Smooth muscle cell (in vitro differentiated cells): ENCODE results near the gene DNAJC5. TPM values are rescaled to one million over a fixed set of nuclear protein-coding genes. Genes with fewer than 3 reads are reported as not detected.

ENCODE experiments used
- DNase-seq: peaks from one replicate; lab custom pipeline; 2025; ENCODE audit not compliant: unreplicated experiment; lab: John Stamatoyannopoulos, UW
- H2AFZ ChIP-seq: fragments of 200-600 bp; sonication (generic); 2 replicates; pipeline ENCODE4 v1.6.0; 2016; ENCODE audit warnings: antibody characterized with exemption, low read depth, mild to moderate bottlenecking
- H3F3A ChIP-seq: fragments of 200-600 bp; sonication (generic); 2 replicates; pipeline ENCODE4 v1.6.0; 2017; ENCODE audit warnings: antibody characterized with exemption, low read depth
- H3K27ac ChIP-seq: fragments of 200-600 bp; sonication (generic); 2 replicates; pipeline ENCODE4 v1.5.1; 2016; ENCODE audit warnings: low read depth, mild to moderate bottlenecking
- H3K27me3 ChIP-seq: fragments of 200-600 bp; sonication (generic); 2 replicates; pipeline ENCODE4 v1.6.1; 2016; ENCODE audit warnings: low read depth, mild to moderate bottlenecking
- H3K36me3 ChIP-seq: fragments of 200-600 bp; sonication (generic); 2 replicates; pipeline ENCODE4 v1.5.1; 2016; ENCODE audit warnings: low read depth
- H3K4me1 ChIP-seq: fragments of 200-600 bp; sonication (generic); 2 replicates; pipeline ENCODE4 v1.5.1; 2016; ENCODE audit warnings: low read depth
- H3K4me2 ChIP-seq: fragments of 200-600 bp; sonication (generic); 2 replicates; pipeline ENCODE4 v1.6.0; 2016; ENCODE audit warnings: mild to moderate bottlenecking
- H3K4me3 ChIP-seq: fragments of 200-600 bp; sonication (generic); 2 replicates; pipeline ENCODE4 v1.5.1; 2016; ENCODE audit warnings: mild to moderate bottlenecking
- H3K79me2 ChIP-seq: fragments of 200-600 bp; sonication (generic); 2 replicates; pipeline ENCODE4 v1.6.0; 2016; ENCODE audit warnings: low read depth, mild to moderate bottlenecking
- H3K9ac ChIP-seq: fragments of 200-600 bp; sonication (generic); 2 replicates; pipeline ENCODE4 v1.6.0; 2016; ENCODE audit warnings: low read depth
- H3K9me3 ChIP-seq: fragments of 200-600 bp; sonication (generic); replicated peaks from 2 replicates; pipeline ENCODE4 v1.5.1; 2016; ENCODE audit warnings: low read depth
- H4K20me1 ChIP-seq: fragments of 200-600 bp; sonication (generic); 2 replicates; pipeline ENCODE4 v1.6.0; 2016; ENCODE audit warnings: low read depth
- CTCF ChIP-seq: fragments of 200-600 bp; sonication (generic); IDR thresholded peaks from 2 replicates; pipeline ENCODE4 v1.5.1; 2017; ENCODE audit warnings: borderline replicate concordance, mild to moderate bottlenecking, antibody characterized with exemption; ENCODE audit not compliant: insufficient read depth, poor library complexity, severe bottlenecking
- WGBS: methylation state at CpG from one replicate; pipeline ENCODE4 v1.1.7; 2016; ENCODE audit warnings: low lambda C conversion rate; 5-methylcytosine and 5-hydroxymethylcytosine counted together
- polyA plus RNA-seq: library from polyadenylated mRNA; unstranded; fragments of >200 nt; fragmentation: Nextera tagmentation; extraction: Ambion mirVana; gene quantifications from 2 replicates; pipeline ENCODE4 v1.2.1, GENCODE V29; 2016
- total RNA-seq: library from RNA; depleted of rRNA; stranded (reverse); fragments of >200 nt; gene quantifications from 2 replicates; pipeline ENCODE4 v1.2.3, GENCODE V29; 2014

DNAJC5 gene
- total and polyA plus RNA-seq, 2 experiments from 2014 or later: 8.7 to 24.5 TPM

DNA sequence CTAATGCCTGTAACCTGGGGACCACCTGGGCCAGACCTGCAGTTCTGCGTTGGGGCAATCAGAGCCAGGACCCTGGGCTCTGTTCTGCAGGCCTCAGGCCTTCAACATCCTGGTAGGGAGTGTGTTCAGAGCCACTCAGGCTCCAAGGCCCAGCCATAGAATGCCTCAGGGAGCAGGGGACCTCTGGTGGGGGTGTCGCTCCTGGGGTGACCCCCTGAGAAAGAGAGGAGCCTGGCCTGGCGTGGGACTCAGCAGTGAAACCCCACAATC lies 48.8 kb downstream of the DNAJC5 start:
- H3K4me2 ChIP-seq: no peak overlapping the region
- H3K27me3 ChIP-seq: no peaks in the 10 kb centered on the region
- H3K4me3 ChIP-seq: no peak overlapping the region
- peaks cover 16% of the 10 kb centered on the region for H3K79me2 ChIP-seq
- H3K36me3 ChIP-seq: no peaks in the 10 kb centered on the region
- H3F3A ChIP-seq: peaks cover 6% of the 10 kb centered on the region
- no peaks in the 10 kb centered on the region for H3K9me3 ChIP-seq
- H3K4me1 ChIP-seq: no peaks in the 10 kb centered on the region
- H3K9ac ChIP-seq: no peak overlapping the region
- WGBS: 96% methylated on average over 3 of the region's 3 CpGs
- no peak for DNase-seq
- no peak overlapping the region for H2AFZ ChIP-seq
- peaks cover 96% of the 10 kb centered on the region for H4K20me1 ChIP-seq
- H3K27ac ChIP-seq: no peak overlapping the region
- no peak for TF ChIP-seq CTCF

GRCh38 chr20:63944078-63944941 lies 49.4 kb downstream of the DNAJC5 start:
- no peak overlapping the region for H2AFZ ChIP-seq
- 98% methylated on average over 31 of the region's 35 CpGs for WGBS
- H3K4me1 ChIP-seq: no peaks in the 10 kb centered on the region
- H3K4me2 ChIP-seq: no peak overlapping the region
- H3K79me2 ChIP-seq: peaks cover 16% of the 10 kb centered on the region
- H4K20me1 ChIP-seq: peaks cover 96% of the 10 kb centered on the region
- H3F3A ChIP-seq: peaks cover 6% of the 10 kb centered on the region
- no peak for DNase-seq
- H3K9me3 ChIP-seq: no peaks in the 10 kb centered on the region
- H3K27ac ChIP-seq: no peak overlapping the region
- no peak overlapping the region for H3K9ac ChIP-seq
- no peaks in the 10 kb centered on the region for H3K27me3 ChIP-seq
- TF ChIP-seq CTCF: no peak
- H3K4me3 ChIP-seq: no peak overlapping the region
- no peaks in the 10 kb centered on the region for H3K36me3 ChIP-seq

GRCh38 chr20:63945031-63945658 lies 50.2 kb downstream of the DNAJC5 start:
- WGBS: 94% methylated on average over 17 of the region's 17 CpGs
- H3K27ac ChIP-seq: no peak overlapping the region
- peaks cover 96% of the 10 kb centered on the region for H4K20me1 ChIP-seq

More at GRCh38 chr20:63945031-63945658, 50.2 kb downstream of the DNAJC5 start:
- TF ChIP-seq CTCF: no peak
- H3K79me2 ChIP-seq: peaks cover 19% of the 10 kb centered on the region
- no peak overlapping the region for H3K4me3 ChIP-seq
- DNase-seq: no peak
- H3K9ac ChIP-seq: no peak overlapping the region
- H3K4me1 ChIP-seq: no peaks in the 10 kb centered on the region
- no peaks in the 10 kb centered on the region for H3K9me3 ChIP-seq
- no peaks in the 10 kb centered on the region for H3K36me3 ChIP-seq
- no peaks in the 10 kb centered on the region for H3K27me3 ChIP-seq
- H3K4me2 ChIP-seq: no peak overlapping the region
- peaks cover 6% of the 10 kb centered on the region for H3F3A ChIP-seq
- no peak overlapping the region for H2AFZ ChIP-seq
